HG03039 (cell line): ENCODE data around the gene PDS5A.
"Not testable (repeated sequence)": the region's sequence is repeated elsewhere in the genome, so short reads cannot be mapped to it uniquely, and the experiment has no call there.

Experiments used
- ATAC-seq: cut with Tn5 transposase; IDR thresholded peaks from one replicate; pipeline ENCODE4 v1.9.1; 2021; ENCODE audit warnings: mild to moderate bottlenecking, moderate library complexity; ENCODE audit not compliant: unreplicated experiment

Gene PDS5A

DNA sequence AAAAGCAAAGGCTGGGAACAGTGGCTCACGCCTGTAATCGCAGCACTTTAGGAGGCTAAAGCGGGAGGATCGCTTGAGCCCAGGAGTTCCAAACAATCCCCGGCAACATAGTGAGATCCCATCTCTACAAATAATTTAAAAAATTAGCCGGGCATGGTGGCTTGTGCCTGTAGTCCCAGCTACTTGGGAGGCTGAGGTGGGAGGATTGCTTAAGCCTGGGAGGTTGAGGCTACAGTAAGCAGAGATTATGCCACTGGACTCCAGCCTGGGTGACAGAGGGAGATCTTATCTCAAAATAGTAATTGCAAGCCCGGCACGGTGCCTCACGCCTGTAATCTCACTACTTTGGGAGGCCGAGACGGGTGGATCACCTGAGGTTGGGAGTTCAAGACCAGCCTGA is 139.3 kb downstream of the PDS5A start:
- not testable (repeated sequence) for ATAC-seq

GRCh38 chr4:39834269-39834668 is 143.4 kb downstream of the PDS5A start:
- no peak for ATAC-seq

GRCh38 chr4:39825741-39826231 is 151.9 kb downstream of the PDS5A start:
- no peak for ATAC-seq

DNA sequence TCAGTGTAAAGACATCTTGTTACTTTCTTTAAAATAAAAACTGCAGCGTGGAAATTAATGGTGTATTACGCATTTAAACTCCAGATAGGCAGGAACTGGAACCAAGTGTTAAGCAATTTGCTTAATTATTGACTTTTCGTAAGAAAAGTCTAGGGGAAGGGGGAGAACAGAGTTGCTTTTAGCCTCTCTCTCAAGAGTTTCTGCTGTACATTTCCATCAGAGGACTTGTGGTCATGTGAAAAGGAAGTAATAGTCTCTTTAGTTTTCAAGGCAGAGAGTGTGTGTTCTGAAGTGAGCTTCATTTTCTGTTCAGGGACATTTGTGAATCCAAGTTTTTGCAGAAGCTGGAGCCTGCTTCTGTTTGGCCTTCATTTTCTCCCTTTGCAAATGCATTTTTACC is 152.6 kb downstream of the PDS5A start:
- no peak for ATAC-seq

- ATAC-seq = no peak
Observed at GRCh38 chr4:39823191-39823590, 154.5 kb downstream of the PDS5A start.

GRCh38 chr4:39822662-39823061 is 155.0 kb downstream of the PDS5A start:
- no peak for ATAC-seq

GRCh38 chr4:39821951-39822350 is 155.8 kb downstream of the PDS5A start:
- ATAC-seq = no peak

- no peak for ATAC-seq
Observed at GRCh38 chr4:39820186-39820585, 157.5 kb downstream of the PDS5A start.

- no peak for ATAC-seq
Observed at GRCh38 chr4:39818646-39819045, 159.1 kb downstream of the PDS5A start.

DNA sequence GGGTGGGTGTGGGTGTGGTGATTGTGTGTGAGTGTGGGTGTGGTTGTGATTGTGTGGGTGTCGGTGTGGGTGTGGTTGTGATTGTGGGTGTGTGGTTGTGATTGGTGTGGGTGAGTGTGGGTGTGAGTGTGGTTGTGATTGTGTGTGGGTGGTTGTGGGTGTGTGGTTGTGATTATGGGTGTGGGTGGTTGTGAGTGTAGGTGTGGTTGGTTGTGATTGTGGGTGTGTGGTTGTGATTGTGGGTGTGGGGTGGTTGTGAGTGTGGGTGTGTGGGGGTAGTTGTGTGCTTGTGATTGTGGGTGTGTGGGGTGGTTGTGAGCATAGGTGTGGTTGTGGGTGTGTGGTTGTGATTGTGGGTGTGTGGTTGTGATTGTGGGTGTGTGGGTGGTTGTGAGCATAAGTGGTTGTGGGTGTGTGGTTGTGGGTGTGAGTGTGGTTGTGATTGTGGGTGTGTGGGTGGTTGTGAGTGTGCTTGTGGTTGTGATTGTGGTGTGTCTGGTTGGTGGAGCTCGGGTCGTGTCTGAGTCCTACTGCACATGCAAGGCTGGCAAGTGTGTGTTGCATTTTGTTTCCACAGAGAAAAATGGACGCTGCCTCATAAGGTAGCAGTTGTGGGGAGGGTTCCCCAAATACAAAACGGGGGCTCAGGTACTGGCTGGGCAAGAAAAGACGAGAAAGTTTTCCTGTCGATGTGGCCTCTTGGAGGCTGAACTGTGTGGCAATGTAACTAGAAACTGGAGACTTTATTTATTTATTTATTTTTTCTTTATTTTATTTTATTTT is 163.1 kb downstream of the PDS5A start:
- no peak for ATAC-seq

DNA sequence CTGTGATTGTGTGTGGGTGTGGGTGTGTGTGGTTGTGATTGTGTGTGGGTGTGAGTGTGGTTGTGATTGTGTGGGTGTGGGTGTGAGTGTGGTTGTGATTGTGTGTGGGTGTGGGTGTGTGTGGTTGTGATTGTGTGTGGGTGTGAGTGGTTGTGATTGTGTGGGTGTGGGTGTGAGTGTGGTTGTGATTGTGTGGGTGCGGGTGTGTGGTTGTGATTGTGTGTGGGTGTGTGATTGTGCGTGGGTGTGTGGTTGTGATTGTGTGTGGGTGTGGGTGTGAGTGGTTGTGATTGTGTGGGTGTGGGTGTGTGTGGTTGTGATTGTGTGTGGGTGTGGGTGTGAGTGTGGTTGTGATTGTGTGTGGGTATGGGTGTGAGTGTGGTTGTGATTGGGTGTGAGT is 163.9 kb downstream of the PDS5A start:
- not testable (repeated sequence) for ATAC-seq

DNA sequence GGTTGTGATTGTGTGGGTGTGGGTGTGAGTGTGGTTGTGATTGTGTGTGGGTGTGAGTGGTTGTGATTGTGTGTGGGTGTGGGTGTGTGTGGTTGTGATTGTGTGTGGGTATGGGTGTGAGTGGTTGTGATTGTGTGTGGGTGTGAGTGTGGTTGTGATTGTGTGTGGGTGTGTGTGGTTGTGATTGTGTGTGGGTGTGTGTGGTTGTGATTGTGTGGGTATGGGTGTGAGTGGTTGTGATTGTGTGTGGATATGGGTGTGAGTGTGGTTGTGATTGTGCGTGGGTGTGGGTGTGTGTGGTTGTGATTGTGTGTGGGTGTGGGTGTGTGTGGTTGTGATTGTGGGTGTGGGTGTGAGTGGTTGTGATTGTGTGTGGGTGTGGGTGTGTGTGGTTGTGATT is 164.7 kb downstream of the PDS5A start:
- ATAC-seq = not testable (repeated sequence)

GRCh38 chr4:39812500-39812899 is 165.2 kb downstream of the PDS5A start:
- ATAC-seq = no peak

- ATAC-seq = no peak
Observed at GRCh38 chr4:39808231-39808749, 169.4 kb downstream of the PDS5A start.

DNA sequence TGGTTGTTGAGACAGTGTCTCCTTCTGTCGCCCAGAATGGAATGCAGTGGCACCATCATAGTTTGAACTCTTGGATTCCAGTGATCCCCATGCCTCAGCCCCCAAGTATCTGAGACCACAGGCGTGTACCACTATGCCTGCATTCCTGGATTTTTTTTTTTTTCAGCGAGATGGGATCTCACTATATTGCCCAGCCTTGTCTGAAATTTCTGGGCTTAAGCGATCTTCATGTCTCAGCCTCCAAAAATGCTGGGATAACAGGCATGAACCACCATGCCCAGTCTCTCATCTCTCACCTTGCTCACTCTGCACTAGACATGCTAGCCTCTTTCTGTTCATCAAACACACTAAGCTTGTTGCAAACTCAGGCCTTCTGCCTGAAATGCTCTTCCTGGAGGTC is 175.7 kb downstream of the PDS5A start:
- ATAC-seq = no peak

- not testable (repeated sequence) for ATAC-seq
Observed at GRCh38 chr4:39792976-39793375, 184.7 kb downstream of the PDS5A start.

- ATAC-seq = no peak
Observed at GRCh38 chr4:39792529-39792928, 185.2 kb downstream of the PDS5A start.

DNA sequence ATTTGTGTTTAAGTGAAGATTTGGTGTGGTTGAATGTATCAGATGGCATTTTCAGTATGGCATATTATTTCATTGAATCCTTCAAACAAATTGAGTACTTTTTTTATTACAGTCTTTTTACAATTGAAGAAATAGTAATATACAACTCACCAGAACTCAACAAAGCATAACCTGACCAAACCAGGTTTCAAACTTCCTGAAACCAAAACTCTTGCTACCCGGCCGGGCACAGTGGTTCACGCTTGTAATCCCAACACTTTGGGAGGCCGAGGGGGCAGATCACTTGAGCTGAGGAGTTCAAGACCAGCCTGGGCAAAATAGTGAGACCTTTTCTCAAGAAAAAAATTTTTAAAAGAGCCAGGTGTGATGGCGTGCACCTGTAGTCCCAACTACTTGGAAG is 185.6 kb downstream of the PDS5A start:
- no peak for ATAC-seq

- ATAC-seq = no peak
Observed at GRCh38 chr4:39786838-39787237, 190.9 kb downstream of the PDS5A start.

GRCh38 chr4:39785083-39785482 is 192.6 kb downstream of the PDS5A start:
- no peak for ATAC-seq

DNA sequence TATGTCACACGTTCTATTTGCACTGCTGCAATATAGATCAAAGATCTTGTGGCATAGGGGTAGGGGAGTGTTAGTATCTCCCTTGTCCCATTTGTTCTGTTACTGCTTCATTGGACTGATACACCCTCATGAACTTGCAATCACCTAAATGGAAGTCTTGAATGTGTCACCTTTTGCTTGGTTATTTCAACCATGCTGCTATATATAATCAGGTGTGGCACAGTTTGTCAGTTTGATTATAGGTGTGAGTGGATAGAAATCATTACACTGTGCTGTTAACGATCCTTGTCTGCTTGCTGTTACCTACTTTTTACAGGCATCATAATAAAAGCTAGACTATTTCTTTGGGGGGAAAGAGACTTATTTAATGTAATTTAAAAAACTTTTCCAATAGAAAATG is 195.7 kb downstream of the PDS5A start:
- not testable (repeated sequence) for ATAC-seq
